Measurements from ENCODE around the gene DDX51.

DDX51 gene

DNA sequence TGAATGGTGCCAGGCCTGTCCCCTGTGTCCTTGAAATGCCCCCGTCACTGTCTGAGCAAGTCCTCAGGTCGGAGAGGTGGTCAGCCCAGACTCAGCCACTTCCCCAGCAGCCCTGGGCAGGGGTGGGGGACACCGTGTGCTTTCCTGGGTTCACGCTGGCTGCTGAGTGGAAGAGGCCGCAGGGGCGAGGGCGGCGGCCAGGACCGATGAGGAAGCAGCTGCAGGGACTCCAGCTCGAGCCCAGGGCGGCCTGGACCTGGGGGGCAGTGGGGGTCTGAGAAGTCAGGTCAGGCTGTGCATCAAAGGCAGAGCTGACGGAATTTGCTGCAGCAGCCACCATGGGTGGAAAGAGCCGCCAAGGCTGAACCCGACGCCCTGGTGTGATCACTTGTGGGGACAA lies 28.5 kb upstream of the DDX51 start:
- H3K9me3 ChIP-seq (ENCODE audit: control insufficient read depth, low read length), result no peaks in the 10 kb centered on the region
- H3K4me1 ChIP-seq (ENCODE audit: control insufficient read depth, insufficient read depth, low read length, poor library complexity, severe bottlenecking), result peaks cover 32% of the 10 kb centered on the region
- H3K4me3 ChIP-seq (ENCODE audit: insufficient read depth, low read depth, low read length, poor library complexity, severe bottlenecking), result no peak overlapping the region
- peaks cover 3% of the 10 kb centered on the region for H3K27me3 ChIP-seq (replicated peaks; ENCODE audit: control insufficient read depth, insufficient read depth, low read length, poor library complexity, severe bottlenecking)
- H3K36me3 ChIP-seq (ENCODE audit: control insufficient read depth, insufficient read depth, low read length), result no peaks in the 10 kb centered on the region
- H3K27ac ChIP-seq (ENCODE audit: insufficient read depth, low read length, poor library complexity, severe bottlenecking), result no peak overlapping the region
- no peak for DNase-seq

DNA sequence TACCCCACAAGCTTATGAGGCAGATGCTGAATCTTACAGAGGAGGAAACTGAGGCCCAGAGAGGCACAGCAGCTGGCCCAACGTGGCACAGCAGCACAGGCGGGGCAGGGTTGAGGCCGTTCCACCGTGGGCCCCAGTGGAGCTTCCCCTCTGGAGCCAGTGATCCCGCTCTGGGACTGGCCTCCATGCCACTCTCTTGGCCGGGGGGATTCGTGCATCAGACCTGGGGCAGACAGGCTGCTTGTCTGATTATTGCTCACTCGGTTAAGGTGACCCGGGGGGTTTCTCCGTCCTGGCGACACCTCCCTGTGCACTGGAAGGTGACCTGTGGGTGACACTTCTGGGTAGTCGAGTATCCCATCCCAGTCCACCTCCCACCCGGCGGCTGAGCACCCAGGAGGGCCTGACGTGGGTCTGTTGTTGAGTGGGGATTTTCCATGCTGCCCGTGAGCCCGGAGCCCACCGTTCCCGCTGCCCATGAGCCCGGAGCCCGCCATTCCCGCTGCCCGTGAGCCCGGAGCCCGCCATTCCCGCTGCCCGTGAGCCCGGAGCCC lies 27.9 kb upstream of the DDX51 start:
- Histone ChIP-seq H3K9me3 (ENCODE audit: control insufficient read depth, low read length) (no peaks in the 10 kb centered on the region), H3K27ac (ENCODE audit: insufficient read depth, low read length, poor library complexity, severe bottlenecking) (no peak overlapping the region), H3K4me3 (ENCODE audit: insufficient read depth, low read depth, low read length, poor library complexity, severe bottlenecking) (no peak overlapping the region), H3K27me3 (replicated peaks; ENCODE audit: control insufficient read depth, insufficient read depth, low read length, poor library complexity, severe bottlenecking) (peaks cover 3% of the 10 kb centered on the region), H3K36me3 (ENCODE audit: control insufficient read depth, insufficient read depth, low read length) (no peaks in the 10 kb centered on the region), H3K4me1 (ENCODE audit: control insufficient read depth, insufficient read depth, low read length, poor library complexity, severe bottlenecking) (peaks cover 33% of the 10 kb centered on the region)
- no peak for DNase-seq

DNA sequence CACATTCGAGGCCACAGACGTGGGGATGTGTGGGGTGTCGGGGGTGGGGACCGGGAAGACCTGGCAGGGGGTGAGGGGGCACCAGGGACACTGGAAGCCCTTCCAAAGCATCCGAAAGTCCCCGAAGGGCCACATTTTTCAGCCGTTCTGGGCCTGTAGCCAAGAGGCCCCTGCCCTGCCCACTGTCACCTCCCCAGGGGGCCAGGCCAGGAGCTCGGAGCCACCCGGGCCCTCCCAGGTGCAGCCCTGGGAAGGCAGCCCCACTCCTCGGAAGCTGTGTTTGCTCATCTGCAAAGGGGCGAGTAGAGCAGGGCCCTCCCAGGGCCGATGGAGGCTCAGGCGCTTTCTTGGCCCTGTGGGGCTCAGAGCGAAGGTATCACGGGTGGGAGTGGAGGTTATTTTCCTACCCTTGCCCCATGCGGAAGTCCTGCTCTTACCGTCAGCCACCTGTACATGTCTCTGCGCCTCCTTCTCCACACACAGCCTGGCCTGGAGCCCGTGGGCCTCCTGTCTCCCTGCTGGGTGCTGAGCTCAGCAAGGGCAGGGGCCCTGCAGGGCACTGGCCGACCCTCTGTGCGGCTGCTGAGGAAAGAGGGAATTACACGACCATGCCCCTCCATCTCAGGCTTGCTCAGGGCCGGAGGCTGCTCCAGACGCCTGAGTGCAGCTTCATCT lies 27.3 kb upstream of the DDX51 start:
- no peak overlapping the region for H3K4me3 ChIP-seq (ENCODE audit: insufficient read depth, low read depth, low read length, poor library complexity, severe bottlenecking)
- H3K27ac ChIP-seq (ENCODE audit: insufficient read depth, low read length, poor library complexity, severe bottlenecking), result no peak overlapping the region
- H3K36me3 ChIP-seq (ENCODE audit: control insufficient read depth, insufficient read depth, low read length), result no peaks in the 10 kb centered on the region
- peaks cover 33% of the 10 kb centered on the region for H3K4me1 ChIP-seq (ENCODE audit: control insufficient read depth, insufficient read depth, low read length, poor library complexity, severe bottlenecking)
- no peaks in the 10 kb centered on the region for H3K9me3 ChIP-seq (ENCODE audit: control insufficient read depth, low read length)
- H3K27me3 ChIP-seq (replicated peaks; ENCODE audit: control insufficient read depth, insufficient read depth, low read length, poor library complexity, severe bottlenecking), result peaks cover 3% of the 10 kb centered on the region
- DNase-seq, result no peak

DNA sequence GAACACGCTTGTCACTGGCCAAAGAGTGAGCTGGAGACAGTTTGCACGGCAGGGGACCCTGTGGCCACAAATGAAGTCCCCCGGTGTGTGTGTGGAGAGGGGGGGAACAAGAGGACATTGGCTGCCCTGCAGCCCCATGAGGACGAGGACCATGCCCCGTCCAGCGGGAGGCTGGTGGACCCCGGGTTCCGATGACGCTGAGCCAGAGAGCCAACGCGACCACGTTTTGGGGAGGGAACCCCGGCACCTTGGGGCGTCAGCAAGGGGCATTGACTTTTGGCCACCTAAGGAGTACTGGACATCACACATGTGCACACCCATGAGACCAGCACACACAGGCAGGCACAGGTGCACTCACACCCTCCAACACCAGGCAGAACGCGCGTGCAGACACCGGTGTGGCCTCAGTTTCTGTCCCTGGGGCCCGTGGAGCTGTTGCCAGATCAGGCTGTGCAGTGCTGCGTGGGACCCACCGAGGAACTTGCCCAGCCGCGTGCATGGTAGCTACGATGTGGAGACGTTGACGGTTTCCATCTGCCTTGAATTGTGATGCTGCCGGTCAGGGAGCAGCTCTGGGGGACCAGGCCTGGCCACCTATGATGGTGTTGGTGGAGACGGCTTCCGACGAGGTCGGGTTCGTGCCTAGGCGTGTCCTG lies 26.6 kb upstream of the DDX51 start:
- Histone ChIP-seq H3K4me1 (ENCODE audit: control insufficient read depth, insufficient read depth, low read length, poor library complexity, severe bottlenecking) (peaks cover 33% of the 10 kb centered on the region), H3K27ac (ENCODE audit: insufficient read depth, low read length, poor library complexity, severe bottlenecking) (no peak overlapping the region), H3K4me3 (ENCODE audit: insufficient read depth, low read depth, low read length, poor library complexity, severe bottlenecking) (no peak overlapping the region), H3K9me3 (ENCODE audit: control insufficient read depth, low read length) (no peaks in the 10 kb centered on the region), H3K36me3 (ENCODE audit: control insufficient read depth, insufficient read depth, low read length) (no peaks in the 10 kb centered on the region), H3K27me3 (replicated peaks; ENCODE audit: control insufficient read depth, insufficient read depth, low read length, poor library complexity, severe bottlenecking) (peaks cover 3% of the 10 kb centered on the region)
- no peak for DNase-seq

DNA sequence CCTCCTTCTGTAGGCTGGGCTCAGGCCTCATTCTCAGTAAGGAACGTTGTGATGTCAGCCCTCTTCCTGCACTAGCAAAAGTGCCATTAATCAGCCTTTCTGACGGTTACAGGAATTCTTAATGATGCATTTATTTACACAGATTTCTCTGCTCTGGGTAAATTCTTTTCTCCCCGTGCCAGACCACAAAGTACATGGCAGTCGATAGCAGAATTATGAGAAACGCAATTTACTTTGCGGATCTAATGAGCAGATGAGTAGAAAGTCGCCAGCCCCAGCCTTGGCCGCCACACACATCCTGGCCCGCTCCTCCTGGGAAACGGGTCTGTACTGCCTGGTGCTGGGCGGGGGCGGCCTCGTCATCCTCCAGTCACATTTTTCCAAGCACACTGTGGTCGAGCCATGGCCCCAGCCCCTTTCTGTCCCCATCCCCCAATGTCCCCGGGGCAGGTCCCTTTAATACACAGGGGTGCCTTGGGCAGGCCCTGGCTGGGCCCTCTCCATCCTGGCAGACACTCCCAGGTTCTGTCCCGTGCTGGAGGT lies 26.0 kb upstream of the DDX51 start:
- DNase-seq, result no peak
- no peaks in the 10 kb centered on the region for H3K9me3 ChIP-seq (ENCODE audit: control insufficient read depth, low read length)
- H3K36me3 ChIP-seq (ENCODE audit: control insufficient read depth, insufficient read depth, low read length), result no peaks in the 10 kb centered on the region
- H3K4me3 ChIP-seq (ENCODE audit: insufficient read depth, low read depth, low read length, poor library complexity, severe bottlenecking), result no peak overlapping the region
- H3K4me1 ChIP-seq (ENCODE audit: control insufficient read depth, insufficient read depth, low read length, poor library complexity, severe bottlenecking), result peaks cover 33% of the 10 kb centered on the region
- H3K27ac ChIP-seq (ENCODE audit: insufficient read depth, low read length, poor library complexity, severe bottlenecking), result no peak overlapping the region
- H3K27me3 ChIP-seq (replicated peaks; ENCODE audit: control insufficient read depth, insufficient read depth, low read length, poor library complexity, severe bottlenecking), result peaks cover 3% of the 10 kb centered on the region

DNA sequence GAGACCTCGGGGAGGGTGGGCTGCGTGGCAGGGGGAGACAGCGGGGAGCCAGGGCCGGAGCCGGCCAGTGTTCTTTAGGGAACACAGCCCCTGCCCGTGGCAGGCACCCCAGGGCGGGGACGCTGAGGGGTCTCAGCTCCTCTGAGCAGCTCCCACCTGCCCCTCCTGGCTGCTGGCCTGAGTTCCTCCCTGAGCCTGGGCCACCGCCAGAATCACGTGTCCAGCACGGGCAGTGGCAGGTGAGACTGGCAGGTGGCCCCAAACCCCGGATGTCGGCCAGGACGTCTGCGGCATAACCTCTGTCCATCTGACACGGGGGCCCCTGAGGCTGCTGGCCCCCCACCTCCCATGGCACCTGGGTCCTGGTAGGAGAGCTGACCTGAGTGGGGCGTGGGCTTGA lies 25.3 kb upstream of the DDX51 start:
- H3K4me1 ChIP-seq (ENCODE audit: control insufficient read depth, insufficient read depth, low read length, poor library complexity, severe bottlenecking), result peaks cover 26% of the 10 kb centered on the region
- no peaks in the 10 kb centered on the region for H3K9me3 ChIP-seq (ENCODE audit: control insufficient read depth, low read length)
- DNase-seq, result no peak
- H3K27me3 ChIP-seq (replicated peaks; ENCODE audit: control insufficient read depth, insufficient read depth, low read length, poor library complexity, severe bottlenecking), result peaks cover 3% of the 10 kb centered on the region
- no peak overlapping the region for H3K4me3 ChIP-seq (ENCODE audit: insufficient read depth, low read depth, low read length, poor library complexity, severe bottlenecking)
- no peak overlapping the region for H3K27ac ChIP-seq (ENCODE audit: insufficient read depth, low read length, poor library complexity, severe bottlenecking)
- H3K36me3 ChIP-seq (ENCODE audit: control insufficient read depth, insufficient read depth, low read length), result no peaks in the 10 kb centered on the region

DNA sequence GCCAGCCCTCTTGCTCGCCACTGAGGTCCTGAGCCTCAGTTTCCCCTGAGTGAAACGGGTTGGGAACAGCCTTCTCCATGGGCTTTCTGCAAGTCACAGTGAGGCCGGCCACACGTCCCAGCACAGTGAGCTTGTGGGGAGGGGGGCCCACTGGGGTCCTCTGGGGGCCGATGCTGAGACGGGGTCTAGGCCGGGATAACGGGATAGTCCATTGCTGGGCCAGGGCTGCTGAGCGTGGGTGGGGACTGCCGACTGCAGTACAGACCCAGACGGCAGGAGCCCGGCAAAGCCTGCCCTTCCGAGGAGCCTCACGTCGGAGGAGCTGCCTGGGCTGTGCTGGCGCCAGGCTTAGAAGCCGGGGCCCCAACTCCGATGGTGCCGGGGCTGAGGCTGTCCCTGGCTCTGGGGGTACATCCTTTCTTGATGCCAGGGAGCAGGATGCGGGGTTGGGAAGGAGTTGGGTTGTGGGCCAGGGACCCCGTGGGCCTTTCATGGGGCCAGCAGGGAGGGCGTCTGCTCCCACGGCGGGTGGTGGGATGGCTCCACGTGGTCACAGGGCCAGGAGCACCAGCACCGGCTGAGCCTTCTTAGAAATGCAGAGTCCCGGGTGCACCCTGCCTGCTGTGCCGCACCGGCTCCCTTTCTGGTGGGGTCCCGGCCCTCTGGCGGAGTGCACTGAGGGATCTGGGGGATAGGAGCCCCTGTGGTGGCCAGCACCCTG lies 24.4 kb upstream of the DDX51 start:
- Histone ChIP-seq H3K9me3 (ENCODE audit: control insufficient read depth, low read length) (no peaks in the 10 kb centered on the region), H3K36me3 (ENCODE audit: control insufficient read depth, insufficient read depth, low read length) (no peaks in the 10 kb centered on the region), H3K27me3 (replicated peaks; ENCODE audit: control insufficient read depth, insufficient read depth, low read length, poor library complexity, severe bottlenecking) (no peaks in the 10 kb centered on the region), H3K4me3 (ENCODE audit: insufficient read depth, low read depth, low read length, poor library complexity, severe bottlenecking) (no peak overlapping the region), H3K27ac (ENCODE audit: insufficient read depth, low read length, poor library complexity, severe bottlenecking) (no peak overlapping the region), H3K4me1 (ENCODE audit: control insufficient read depth, insufficient read depth, low read length, poor library complexity, severe bottlenecking) (peaks cover 23% of the 10 kb centered on the region)
- no peak for DNase-seq

DNA sequence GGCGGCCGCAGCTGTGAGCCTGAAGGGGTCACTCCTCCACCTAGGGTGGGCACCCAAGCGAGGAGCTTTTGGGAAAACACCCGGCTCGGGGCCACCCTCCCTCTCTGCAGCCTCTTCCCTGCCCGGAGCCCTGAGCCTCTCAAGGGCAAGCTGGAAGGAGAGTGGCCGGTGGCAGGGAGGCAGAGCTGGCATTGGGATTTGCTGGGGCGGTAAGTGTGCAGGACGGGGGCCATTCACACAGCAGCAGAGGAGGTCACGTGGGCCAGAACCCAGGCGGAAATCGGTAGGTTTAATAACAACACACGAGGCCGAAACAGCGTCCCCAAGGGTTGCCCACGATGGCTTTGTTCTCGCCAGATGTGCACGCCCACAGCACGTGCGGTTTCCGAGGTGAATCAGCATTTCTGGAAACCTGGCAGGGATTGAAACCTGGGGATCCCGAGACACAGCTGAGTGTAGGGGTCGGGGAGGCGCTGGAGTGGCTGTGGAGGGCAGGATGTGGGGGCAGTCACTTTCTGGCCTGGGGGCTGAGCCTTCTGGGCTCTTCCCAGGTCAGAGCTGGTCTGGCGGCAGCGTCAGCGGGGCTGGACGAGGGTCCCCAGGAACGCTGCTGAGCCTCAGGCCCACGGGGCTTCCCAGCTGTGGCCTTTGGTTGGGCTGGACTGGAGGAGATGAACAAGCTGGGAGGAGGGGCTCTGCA lies 23.6 kb upstream of the DDX51 start:
- no peak for DNase-seq
- Histone ChIP-seq H3K36me3 (ENCODE audit: control insufficient read depth, insufficient read depth, low read length) (no peaks in the 10 kb centered on the region), H3K27ac (ENCODE audit: insufficient read depth, low read length, poor library complexity, severe bottlenecking) (no peak overlapping the region), H3K27me3 (replicated peaks; ENCODE audit: control insufficient read depth, insufficient read depth, low read length, poor library complexity, severe bottlenecking) (no peaks in the 10 kb centered on the region), H3K9me3 (ENCODE audit: control insufficient read depth, low read length) (no peaks in the 10 kb centered on the region), H3K4me3 (ENCODE audit: insufficient read depth, low read depth, low read length, poor library complexity, severe bottlenecking) (no peak overlapping the region), H3K4me1 (ENCODE audit: control insufficient read depth, insufficient read depth, low read length, poor library complexity, severe bottlenecking) (peaks cover 24% of the 10 kb centered on the region)

DNA sequence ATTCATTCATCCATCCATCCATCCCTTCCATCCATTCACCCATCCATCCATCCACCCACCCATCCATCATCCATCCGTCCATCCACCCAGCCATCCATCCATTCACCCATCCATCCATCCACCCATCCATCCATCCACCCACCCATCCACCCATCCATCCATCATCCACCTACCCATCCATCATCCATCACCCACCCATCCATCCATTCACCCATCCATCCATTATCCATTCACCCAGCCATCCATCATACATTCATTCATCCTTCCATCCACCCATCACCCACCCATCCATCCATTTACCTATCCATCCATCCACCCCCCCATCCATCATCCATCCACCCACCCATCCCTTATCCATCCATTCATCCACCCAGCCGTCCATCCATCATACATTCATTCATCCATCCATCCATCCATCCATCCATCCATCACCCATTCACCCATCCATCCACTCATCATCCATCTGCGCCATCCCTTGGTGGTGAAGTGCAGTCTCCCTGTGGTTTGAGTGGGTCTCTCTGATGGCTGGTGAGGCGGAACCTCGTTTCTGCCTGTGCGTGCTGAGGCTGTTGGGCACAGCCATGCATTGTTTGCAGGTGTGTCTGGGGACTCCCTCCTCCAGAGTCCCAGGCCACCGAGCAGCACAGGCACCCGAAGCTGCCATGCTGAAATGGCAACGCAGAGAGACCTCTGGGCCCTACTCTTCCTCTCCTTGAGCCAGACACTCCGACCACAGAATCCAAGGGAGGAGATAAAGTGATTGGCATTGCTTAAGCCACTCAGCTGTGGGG lies 22.9 kb upstream of the DDX51 start:
- H3K36me3 ChIP-seq (ENCODE audit: control insufficient read depth, insufficient read depth, low read length), result no peaks in the 10 kb centered on the region
- no peaks in the 10 kb centered on the region for H3K27me3 ChIP-seq (replicated peaks; ENCODE audit: control insufficient read depth, insufficient read depth, low read length, poor library complexity, severe bottlenecking)
- no peak for DNase-seq
- no peak overlapping the region for H3K27ac ChIP-seq (ENCODE audit: insufficient read depth, low read length, poor library complexity, severe bottlenecking)
- peaks cover 29% of the 10 kb centered on the region for H3K4me1 ChIP-seq (ENCODE audit: control insufficient read depth, insufficient read depth, low read length, poor library complexity, severe bottlenecking)
- no peaks in the 10 kb centered on the region for H3K9me3 ChIP-seq (ENCODE audit: control insufficient read depth, low read length)
- H3K4me3 ChIP-seq (ENCODE audit: insufficient read depth, low read depth, low read length, poor library complexity, severe bottlenecking), result no peak overlapping the region

Measured in effector memory CD4-positive, alpha-beta T cell (primary cell).